GDM1 (cell line): ENCODE measurements around the gene OR13J1.
A peak's percentile ranks its signal among the peaks of the same experiment; 100 is the strongest.

Experiments used
- DNase-seq: peaks from one replicate; lab custom pipeline; 2025; lab: John Stamatoyannopoulos, UW

The OR13J1 gene

DNA sequence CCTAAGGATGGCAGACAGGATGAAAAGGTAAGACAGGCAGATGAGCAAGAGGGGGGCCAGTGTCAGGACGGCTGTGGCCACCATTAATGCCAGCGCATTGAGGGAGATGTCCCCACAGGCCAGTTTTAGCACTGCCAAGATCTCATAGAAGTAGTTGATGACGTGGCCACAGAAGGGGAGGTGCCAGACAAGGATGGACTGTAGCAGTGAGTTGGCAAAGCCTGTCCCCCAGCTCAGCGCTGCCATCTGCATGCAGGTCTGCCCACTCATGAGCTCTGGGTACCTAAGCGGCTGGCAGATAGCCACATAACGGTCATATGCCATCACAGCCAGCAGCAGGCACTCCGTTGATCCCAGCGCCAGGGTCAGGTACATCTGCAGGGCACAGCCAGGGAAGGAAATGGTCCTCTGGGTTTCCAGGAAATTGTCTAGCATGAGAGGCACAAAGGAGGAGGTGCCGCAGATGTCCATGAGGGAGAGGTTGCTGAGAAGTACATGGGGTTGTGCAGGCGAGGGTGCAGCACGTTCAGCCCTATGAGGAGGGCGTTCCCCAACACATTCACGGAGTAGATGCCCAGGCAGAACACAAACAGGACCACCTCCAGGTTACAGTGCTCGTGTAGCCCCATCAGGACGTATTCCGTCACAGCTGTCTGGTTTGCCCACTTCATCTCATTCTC lies 10.8 kb downstream of the OR13J1 start:
- no peak for DNase-seq

DNA sequence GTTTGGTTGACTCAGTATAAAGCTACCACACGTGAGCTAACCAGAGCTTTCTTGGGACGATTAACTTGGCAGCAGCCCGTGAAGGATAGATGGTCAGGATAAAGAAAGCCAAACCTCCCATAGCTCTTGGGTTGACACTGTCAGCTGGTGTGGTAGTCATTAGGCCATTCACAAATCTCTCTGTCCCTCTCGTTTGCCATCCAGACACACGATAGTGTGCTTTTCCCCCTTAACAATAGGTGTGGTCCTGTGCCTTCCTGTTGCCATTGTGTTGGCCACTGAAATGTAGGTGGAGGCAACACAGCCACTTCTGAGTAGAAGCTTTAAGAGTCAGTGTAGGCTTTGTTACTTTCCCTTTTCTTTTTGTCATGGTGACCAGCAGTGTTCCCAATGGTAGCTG lies 11.7 kb downstream of the OR13J1 start:
- no peak for DNase-seq

GRCh38 chr9:35856882-35857281 lies 13.3 kb downstream of the OR13J1 start:
- no peak for DNase-seq

DNA sequence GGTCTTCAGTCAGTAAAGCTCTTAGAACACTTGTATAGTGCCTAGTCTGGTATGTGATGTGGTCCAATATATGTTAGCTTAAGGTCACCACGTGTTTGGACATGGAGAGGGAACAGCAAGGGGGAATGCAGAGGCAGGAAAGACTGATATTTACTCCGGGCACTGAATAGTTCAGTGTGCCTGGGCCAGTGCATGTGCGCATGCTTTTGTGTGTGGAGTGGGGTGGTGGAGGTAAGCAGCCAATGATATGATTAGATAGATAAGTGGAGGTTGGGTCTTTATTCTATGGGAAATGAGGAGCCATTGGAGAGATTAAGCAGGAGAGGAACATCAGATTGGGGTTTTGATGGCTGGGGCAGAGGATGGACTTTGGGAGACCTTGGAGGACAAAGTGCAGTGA lies 14.0 kb downstream of the OR13J1 start:
- no peak for DNase-seq

- no peak for DNase-seq
Observed at GRCh38 chr9:35854091-35854762, 16.0 kb downstream of the OR13J1 start.

- DNase-seq = no peak
Observed at GRCh38 chr9:35852876-35853865, 17.0 kb downstream of the OR13J1 start.

DNA sequence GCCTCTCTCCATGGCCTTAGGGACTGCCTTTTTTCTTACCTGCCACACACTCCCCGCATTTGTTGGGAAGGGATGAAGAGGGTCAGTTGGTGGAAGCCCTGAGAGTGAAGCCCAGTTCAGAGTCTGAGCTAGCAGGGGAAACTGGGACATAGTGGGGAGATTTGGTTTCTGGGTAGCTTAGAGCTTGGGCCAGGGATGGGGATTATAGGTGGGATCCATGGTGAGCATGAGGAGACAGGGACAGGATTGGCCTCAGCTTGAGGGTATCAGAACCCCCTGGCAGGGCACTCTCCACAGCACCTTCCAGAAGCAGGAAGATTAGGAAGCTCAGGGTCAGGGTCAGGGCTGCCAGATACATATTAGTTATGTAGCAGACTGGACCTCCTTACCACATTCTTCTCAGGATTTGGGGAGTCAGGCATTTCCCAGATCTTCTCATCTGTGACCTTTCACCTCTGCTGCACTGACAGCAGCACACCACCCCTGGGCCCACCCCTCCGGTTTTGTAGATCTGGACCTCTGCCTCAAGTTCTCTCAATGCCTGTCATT lies 17.9 kb downstream of the OR13J1 start:
- no peak for DNase-seq

- no peak for DNase-seq
Observed at GRCh38 chr9:35847792-35848572, 22.2 kb downstream of the OR13J1 start.

GRCh38 chr9:35845824-35846771 lies 24.1 kb downstream of the OR13J1 start:
- DNase-seq = no peak

DNA sequence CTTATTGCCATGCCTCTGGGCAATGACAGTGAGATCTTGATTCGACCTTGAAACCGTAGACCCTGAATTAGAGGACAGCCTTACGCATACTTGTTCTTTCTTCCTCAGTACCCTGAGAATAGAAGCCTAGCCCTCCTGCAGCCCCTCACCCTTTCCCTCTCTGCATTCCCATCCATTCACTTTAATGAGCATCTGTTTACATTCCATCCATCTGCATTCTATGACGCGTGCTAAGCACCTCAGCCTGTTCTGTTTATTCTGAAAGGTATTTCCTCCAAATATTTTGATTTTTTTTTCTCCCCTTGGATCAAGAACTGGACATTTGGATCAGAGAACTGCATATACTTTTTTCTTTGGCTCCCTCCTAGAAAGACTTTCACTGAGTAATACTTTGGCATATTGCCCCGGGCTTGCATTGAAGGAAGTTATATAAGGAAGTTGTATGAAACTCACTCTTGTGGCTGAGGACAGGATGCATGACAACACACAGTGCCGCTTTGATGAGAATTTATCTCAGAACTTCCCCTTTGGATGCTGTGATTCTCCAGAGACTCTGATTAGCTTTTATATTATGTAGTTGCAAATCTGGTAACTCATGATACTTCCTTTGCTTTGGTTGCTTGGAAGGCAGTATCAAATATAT lies 25.5 kb downstream of the OR13J1 start:
- DNase-seq = peak; percentile 73

- DNase-seq = no peak
Observed at GRCh38 chr9:35842795-35843194, 27.4 kb downstream of the OR13J1 start.

- no peak for DNase-seq
Observed at GRCh38 chr9:35842020-35842745, 28.0 kb downstream of the OR13J1 start.

- no peak for DNase-seq
Observed at GRCh38 chr9:35841645-35841900, 28.6 kb downstream of the OR13J1 start.

GRCh38 chr9:35840881-35841644 lies 29.1 kb downstream of the OR13J1 start:
- no peak for DNase-seq

GRCh38 chr9:35839926-35840325 lies 30.3 kb downstream of the OR13J1 start:
- DNase-seq = no peak

DNA sequence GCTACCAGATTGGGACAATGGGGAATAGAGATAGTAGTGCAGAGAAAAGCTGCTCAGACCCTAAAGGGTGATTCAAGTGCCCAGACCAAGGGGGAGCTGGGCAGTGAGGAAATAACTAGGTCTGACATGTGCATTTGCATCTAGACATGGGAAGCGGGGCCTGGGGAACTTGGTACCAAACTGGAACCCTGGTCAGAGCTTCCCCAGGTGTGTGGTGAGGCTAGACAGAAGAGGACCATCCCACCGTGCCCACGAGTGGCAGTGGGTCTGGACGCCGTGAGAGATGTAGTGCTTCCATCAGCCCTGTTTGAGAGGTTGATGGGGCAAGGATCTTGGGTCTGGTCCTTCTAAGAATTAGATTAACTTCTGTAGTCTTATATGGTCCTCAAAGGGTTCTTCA lies 33.6 kb downstream of the OR13J1 start:
- DNase-seq = no peak

DNA sequence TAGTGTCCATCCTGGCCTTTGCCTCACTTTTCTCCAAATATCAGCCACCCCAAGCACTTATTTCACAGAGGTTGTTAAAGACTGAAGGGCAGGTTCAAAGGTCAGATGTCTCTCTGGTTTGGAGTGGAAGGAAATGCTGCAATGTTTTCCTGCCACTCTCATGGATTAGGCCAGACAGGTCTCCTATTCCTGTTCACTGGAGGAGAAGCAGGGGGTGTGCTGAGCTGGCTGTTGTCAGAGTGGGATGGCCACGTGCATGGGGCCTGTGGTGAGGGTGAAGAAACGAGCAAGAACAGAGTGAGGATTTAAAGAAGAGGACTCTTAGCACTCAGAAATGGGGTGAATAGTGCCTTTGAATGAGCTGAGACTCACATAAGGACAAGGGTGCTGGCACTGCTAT lies 34.4 kb downstream of the OR13J1 start:
- no peak for DNase-seq

- DNase-seq = no peak
Observed at GRCh38 chr9:35835216-35835632, 35.0 kb downstream of the OR13J1 start.
